GM18517 (cell line): ENCODE data around the gene SLC7A7.

Experiments
- ATAC-seq: cut with Tn5 transposase; IDR thresholded peaks from one replicate; pipeline ENCODE4 v1.9.1; 2021; ENCODE audit warnings: mild to moderate bottlenecking, moderate library complexity; ENCODE audit not compliant: unreplicated experiment

The SLC7A7 gene

GRCh38 chr14:22844221-22845102 is 29.2 kb upstream of the SLC7A7 start:
- no peak for ATAC-seq

DNA sequence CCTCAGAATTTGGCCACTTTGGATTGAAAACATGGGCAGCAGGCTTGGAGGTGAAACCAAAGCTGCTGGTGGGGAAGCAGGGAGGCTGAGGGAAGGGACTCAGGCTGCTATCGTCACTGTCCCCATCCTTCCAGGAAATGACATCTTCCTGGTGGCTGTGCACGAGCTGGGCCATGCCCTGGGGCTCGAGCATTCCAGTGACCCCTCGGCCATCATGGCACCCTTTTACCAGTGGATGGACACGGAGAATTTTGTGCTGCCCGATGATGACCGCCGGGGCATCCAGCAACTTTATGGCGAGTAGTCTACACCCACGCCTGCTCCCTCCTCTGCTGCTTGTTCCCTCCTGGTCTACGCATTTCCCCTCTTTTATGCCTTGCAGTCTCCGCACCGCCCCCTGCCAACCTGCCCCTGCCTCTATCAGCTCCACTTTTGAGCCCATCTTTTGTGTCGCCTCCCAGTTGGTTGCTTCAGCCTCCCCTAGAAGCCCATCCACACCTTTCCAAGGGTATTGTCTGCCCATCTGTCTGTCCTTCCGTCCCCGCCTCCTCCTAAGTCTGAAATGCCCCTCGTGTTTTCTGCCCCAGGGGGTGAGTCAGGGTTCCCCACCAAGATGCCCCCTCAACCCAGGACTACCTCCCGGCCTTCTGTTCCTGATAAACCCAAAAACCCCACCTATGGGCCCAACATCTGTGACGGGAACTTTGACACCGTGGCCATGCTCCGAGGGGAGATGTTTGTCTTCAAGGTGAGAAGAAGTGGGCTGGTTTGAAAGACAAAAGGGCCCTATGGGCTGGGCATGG is 28.1 kb upstream of the SLC7A7 start:
- no peak for ATAC-seq

DNA sequence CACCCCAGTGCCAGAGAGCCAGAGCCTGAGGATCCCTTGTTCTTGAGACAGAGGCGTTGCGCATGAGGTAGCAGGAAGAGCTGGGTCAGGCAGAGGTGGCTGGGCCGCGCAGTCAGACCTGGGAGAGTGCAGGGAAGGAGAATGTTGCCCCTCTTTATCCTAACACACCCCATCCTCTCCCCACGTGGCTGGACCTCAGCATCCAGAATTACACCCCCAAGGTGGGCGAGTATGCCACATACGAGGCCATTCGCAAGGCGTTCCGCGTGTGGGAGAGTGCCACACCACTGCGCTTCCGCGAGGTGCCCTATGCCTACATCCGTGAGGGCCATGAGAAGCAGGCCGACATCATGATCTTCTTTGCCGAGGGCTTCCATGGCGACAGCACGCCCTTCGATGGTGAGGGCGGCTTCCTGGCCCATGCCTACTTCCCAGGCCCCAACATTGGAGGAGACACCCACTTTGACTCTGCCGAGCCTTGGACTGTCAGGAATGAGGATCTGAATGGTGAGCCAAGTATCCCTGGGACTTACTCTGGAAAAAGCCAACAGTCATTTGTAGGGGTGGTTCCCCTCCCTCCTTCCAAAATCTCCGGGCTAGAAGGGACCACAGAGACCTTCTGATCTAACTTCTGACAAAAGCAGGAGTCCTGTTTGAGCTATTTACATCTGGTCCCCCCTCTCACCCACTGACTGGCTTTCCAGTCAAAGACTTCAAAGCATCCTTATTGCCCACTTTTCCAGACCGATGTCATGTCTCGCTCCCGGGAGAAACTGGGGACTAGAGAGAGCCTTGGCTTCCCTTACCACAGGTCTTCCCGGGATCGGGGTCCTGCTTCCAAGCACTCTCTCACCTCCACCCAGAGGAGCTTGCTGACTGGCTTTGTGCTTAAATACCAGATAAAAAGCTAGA is 27.2 kb upstream of the SLC7A7 start:
- ATAC-seq, result no peak

DNA sequence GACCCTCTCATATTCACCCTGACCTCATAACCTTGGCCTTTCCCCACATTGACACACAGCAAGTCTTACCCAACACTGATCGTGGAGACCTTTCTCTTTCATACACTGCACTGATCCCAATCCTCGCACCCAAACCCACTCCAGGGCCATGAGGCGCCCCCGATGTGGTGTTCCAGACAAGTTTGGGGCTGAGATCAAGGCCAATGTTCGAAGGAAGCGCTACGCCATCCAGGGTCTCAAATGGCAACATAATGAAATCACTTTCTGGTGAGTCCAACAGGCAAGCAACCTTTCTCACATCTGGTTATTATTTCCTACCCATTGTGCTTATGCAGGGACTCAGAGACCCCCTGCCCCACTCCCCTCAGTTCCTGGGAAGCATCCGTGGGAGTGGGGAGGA is 26.5 kb upstream of the SLC7A7 start:
- ATAC-seq, result no peak

- ATAC-seq, result no peak
These were observed 26.1 kb upstream of the SLC7A7 start for GRCh38 chr14:22841311-22841710.

GRCh38 chr14:22839159-22839779 is 24.0 kb upstream of the SLC7A7 start:
- no peak for ATAC-seq

- ATAC-seq, result no peak
These were observed 23.4 kb upstream of the SLC7A7 start for GRCh38 chr14:22838631-22839041.

- ATAC-seq, result no peak
These were observed 22.7 kb upstream of the SLC7A7 start for GRCh38 chr14:22837750-22838538.

DNA sequence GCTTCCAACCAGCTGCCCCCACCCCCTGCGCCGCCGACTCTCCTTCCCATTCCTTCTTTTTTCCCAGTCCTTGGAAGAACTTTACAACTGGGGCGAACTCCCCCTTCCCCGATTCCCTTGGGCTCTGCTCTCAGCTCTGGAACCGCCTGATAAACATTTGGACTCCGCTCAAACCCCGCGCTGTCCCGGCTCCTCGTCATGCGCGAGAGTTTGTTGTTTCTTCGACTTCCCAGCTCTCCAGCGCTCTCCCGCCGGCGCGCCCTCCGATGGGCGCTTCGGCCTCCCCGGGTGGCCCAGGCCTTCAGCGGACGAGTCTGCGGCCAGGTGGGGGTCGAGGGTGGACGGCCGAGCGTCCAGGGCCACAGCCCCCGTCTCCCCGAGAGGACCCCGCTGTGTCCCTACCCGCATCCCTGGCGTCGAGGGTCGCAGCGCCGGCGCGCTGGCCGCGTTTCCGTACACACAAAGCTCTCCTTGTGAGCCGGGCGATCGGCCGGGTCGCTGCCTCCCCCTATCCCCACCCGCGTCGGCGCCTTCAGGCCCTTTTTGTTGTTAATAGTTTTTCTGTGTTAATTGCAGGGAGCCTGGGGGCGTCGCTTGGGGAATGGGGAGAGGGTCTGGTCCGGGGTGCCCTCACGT is 22.0 kb upstream of the SLC7A7 start:
- no peak for ATAC-seq

DNA sequence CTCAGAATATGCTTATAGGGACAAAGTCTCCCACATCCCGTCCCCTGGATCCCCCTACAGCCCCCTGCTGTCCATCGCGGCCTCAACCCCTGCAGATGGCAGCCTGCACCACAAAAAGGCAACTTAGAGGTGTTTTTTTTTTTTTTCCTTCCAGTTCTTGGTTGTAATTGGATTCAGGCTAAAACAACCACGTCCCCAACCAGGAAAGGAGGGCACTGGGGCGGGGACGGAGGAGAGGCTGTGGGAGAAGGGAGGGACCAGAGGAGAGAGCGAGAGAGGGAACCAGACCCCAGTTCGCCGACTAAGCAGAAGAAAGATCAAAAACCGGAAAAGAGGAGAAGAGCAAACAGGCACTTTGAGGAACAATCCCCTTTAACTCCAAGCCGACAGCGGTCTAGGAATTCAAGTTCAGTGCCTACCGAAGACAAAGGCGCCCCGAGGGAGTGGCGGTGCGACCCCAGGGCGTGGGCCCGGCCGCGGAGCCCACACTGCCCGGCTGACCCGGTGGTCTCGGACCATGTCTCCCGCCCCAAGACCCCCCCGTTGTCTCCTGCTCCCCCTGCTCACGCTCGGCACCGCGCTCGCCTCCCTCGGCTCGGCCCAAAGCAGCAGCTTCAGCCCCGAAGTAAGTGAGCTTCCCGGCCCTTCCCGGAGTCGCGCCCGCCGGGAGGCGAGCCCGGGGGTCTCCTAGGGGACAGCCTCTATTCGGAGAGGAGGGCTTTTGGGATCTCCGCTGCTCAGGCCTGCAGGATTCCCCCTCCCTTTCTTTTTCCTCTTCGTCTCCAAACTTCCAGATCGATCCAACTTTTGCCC is 21.3 kb upstream of the SLC7A7 start, which contains the start of gene MMP14:
Gene MMP14, plus strand, starts transcription at position 285 of the 813 bp plus-strand sequence. Its CDS starts 233 bp downstream, at position 518.
- no peak for ATAC-seq

- no peak for ATAC-seq
These were observed 20.3 kb upstream of the SLC7A7 start for GRCh38 chr14:22835505-22835904.

GRCh38 chr14:22830443-22831010 is 15.3 kb upstream of the SLC7A7 start:
- ATAC-seq, result no peak

DNA sequence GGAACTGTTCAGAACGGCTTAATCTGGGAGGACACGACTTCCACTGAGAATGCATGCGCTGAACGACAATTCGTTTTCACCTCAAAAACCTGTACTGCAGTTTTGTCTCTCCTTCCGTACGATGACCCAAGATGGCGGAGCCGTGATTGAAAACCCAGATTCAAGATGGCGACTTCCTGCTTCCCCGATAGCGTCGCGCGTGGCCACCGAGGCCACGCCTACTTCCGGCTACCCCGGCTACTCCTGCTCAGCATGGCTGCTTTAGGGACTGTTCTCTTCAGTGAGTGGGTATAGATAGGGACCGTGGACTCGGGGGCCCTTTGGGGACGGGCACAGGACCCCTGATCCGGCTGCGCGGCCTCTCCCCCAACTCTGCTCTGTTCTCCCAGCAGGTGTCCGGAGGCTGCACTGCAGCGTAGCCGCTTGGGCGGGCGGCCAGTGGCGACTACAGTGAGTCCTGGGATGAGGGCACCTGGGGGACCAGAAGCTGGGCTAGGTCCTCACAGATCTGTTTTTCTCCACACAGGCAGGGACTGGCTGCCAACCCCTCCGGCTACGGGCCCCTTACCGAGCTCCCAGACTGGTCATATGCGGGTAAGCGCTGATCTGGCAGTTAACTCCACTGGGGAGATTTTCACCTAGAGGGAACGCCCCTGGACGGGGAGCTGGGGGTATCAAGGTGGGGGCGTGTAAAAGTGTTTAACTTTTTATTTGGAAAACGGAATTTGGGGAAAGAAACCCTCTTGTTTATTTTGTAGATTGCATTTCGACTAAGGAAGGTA is 14.6 kb upstream of the SLC7A7 start, which contains the start of gene MRPL52:
Gene MRPL52, plus strand, starts transcription at position 227 of the 782 bp plus-strand sequence. Its CDS starts 26 bp downstream, at position 253.
- ATAC-seq, result peak; percentile 85

GRCh38 chr14:22829076-22829660 is 13.9 kb upstream of the SLC7A7 start:
- peak; percentile 5 for ATAC-seq

DNA sequence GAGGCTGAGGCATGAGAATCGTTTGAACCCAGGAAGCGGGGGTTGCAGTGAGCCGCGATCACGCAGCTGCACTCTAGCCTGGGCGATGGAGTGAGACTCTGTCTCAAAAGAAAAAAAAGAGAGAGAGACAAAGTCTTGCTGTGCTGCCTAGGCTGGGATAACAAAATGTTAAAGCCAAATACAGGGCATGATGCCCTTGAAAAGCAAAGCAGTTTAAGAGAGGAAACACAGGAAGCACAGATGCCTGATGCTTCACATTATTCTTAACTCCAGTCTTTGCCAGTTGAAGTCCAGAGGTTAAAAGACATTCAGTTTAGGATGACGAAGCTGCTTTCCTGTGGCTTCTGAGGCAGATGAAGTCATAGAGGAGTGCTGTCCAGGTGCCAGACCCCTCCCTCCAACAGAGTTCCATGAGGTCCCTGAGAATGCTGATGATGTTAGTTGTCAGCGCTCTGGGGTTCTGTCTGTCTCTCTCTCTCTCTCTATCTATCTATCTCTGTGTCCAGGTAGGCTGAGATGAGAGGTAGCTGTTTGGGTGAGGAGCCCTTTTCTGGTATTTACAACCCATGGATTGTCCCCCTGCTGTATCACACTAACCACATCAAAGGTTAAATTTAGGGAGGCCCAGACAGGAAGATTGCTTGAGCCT is 9.6 kb upstream of the SLC7A7 start:
- ATAC-seq, result no peak

DNA sequence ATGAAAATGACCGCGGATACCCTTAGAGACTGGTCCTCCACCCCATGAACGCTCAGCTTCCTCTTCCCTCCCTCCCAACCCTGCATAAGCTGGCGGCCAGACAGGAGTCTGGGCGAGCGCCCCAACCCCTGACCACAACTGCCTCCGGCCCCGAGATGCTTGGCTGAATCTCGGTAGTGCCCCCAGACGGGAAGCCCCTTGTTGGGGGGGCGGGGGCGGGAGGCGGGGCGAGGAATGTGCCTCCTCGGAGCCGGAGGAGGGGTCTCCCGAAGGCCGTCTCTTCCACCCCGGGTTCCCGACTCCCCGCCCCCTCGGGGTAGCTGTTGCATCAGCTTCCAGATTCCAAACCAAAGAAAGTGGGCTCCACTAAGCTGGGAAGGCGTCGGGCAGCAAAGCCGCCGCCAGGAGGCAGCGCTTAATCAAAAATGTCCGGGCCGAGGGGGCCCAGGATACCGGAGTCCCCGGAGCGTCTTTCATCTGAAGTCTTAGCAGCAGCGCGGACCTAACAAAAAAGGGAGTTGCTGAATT is 7.4 kb upstream of the SLC7A7 start:
- ATAC-seq, result no peak
